Measurements from ENCODE around the gene MEIS1.

Gene MEIS1

GRCh38 chr2:66512626-66513025 is 77.7 kb downstream of the MEIS1 start:
- no peak for DNase-seq

- no peak for DNase-seq
These were observed 80.8 kb downstream of the MEIS1 start for GRCh38 chr2:66515743-66516142.

- no peak for DNase-seq
These were observed 81.6 kb downstream of the MEIS1 start for GRCh38 chr2:66516499-66516898.

GRCh38 chr2:66517772-66518171 is 82.8 kb downstream of the MEIS1 start:
- DNase-seq = no peak

GRCh38 chr2:66519264-66519843 is 84.4 kb downstream of the MEIS1 start:
- no peak for DNase-seq

- no peak for DNase-seq
These were observed 86.5 kb downstream of the MEIS1 start for GRCh38 chr2:66521291-66521922.

- no peak for DNase-seq
These were observed 87.9 kb downstream of the MEIS1 start for GRCh38 chr2:66522611-66523376.

GRCh38 chr2:66523377-66523969 is 88.5 kb downstream of the MEIS1 start:
- no peak for DNase-seq

- DNase-seq = no peak
These were observed 89.1 kb downstream of the MEIS1 start for GRCh38 chr2:66523990-66524389.

GRCh38 chr2:66525606-66526005 is 90.7 kb downstream of the MEIS1 start:
- DNase-seq = no peak

GRCh38 chr2:66526180-66526579 is 91.3 kb downstream of the MEIS1 start:
- no peak for DNase-seq

GRCh38 chr2:66528974-66529724 is 94.2 kb downstream of the MEIS1 start:
- no peak for DNase-seq

GRCh38 chr2:66530651-66531050 is 95.7 kb downstream of the MEIS1 start:
- no peak for DNase-seq

GRCh38 chr2:66531155-66531554 is 96.2 kb downstream of the MEIS1 start:
- no peak for DNase-seq

- DNase-seq = no peak
These were observed 96.6 kb downstream of the MEIS1 start for GRCh38 chr2:66531567-66531966.

- no peak for DNase-seq
These were observed 98.3 kb downstream of the MEIS1 start for GRCh38 chr2:66532972-66533868.

- no peak for DNase-seq
These were observed 99.5 kb downstream of the MEIS1 start for GRCh38 chr2:66534461-66534860.

- DNase-seq = no peak
These were observed 100.8 kb downstream of the MEIS1 start for GRCh38 chr2:66535574-66536289.

- no peak for DNase-seq
These were observed 101.4 kb downstream of the MEIS1 start for GRCh38 chr2:66536290-66536673.

- DNase-seq = no peak
These were observed 102.1 kb downstream of the MEIS1 start for GRCh38 chr2:66536997-66537396.

- no peak for DNase-seq
These were observed 103.4 kb downstream of the MEIS1 start for GRCh38 chr2:66538291-66538690.
